Panc1 (cell line): ENCODE data around the gene MYL5. TPM values are rescaled to one million over a fixed set of nuclear protein-coding genes. Genes with fewer than 3 reads are reported as not detected.
A peak's percentile ranks its signal among the peaks of the same experiment; 100 is the strongest.

ENCODE experiments used
- ATAC-seq: fragments of 200-7000 bp; cut with Tn5 transposase; 2 replicates; pipeline ENCODE4 v1.9.1; 2020; ENCODE audit warnings: mild to moderate bottlenecking, moderate library complexity
- Bru-seq: library from RNA; stranded (reverse); fragments of 400-500 nt; gene quantifications from one replicate; lab custom pipeline; 2021; lab: Mats Ljungman, UMichigan
- BruChase-seq, 2 experiments: library from RNA; stranded (reverse); fragments of 400-500 nt; gene quantifications; one replicate each; lab custom pipeline; 2021; lab: Mats Ljungman, UMichigan
- BruUV-seq: library from RNA; stranded (reverse); fragments of 400-500 nt; replicated peaks from 2 replicates; lab custom pipeline; 2021; lab: Mats Ljungman, UMichigan
- CTCF ChIA-PET: fragments of 300-600 bp; sonication (Branson Sonifier 250); formaldehyde crosslinking; loops from one replicate; lab custom pipeline; 2022; ENCODE audit warnings: antibody characterized with exemption; lab: Charles Lee
- POLR2A ChIA-PET: fragments of 300-600 bp; sonication (Branson Sonifier 250); formaldehyde crosslinking; loops from one replicate; lab custom pipeline; 2022; ENCODE audit warnings: antibody characterized with exemption; lab: Charles Lee
- DNase-seq: peaks from one replicate; pipeline ENCODE4 v3.0.0-alpha.2; 2010; ENCODE audit warnings: low read depth, low spot score
- H3K27ac ChIP-seq: 2 replicates; pipeline ENCODE4 v1.5.1; 2011; ENCODE audit warnings: mild to moderate bottlenecking, low read length, inconsistent platforms
- H3K27me3 ChIP-seq: fragments of 200-500 bp; sonication (Bioruptor generic); 2 replicates; pipeline ENCODE4 v1.6.0; 2014; ENCODE audit warnings: low read length, inconsistent platforms; ENCODE audit not compliant: control insufficient read depth, insufficient read depth
- H3K36me3 ChIP-seq: fragments of 200-500 bp; sonication (Bioruptor generic); 2 replicates; pipeline ENCODE4 v1.5.1; 2014; ENCODE audit warnings: inconsistent platforms, mild to moderate bottlenecking, low read length, moderate library complexity; ENCODE audit not compliant: control insufficient read depth, insufficient read depth
- H3K4me1 ChIP-seq: 2 replicates; pipeline ENCODE4 v1.5.1; 2011; ENCODE audit warnings: inconsistent platforms, mild to moderate bottlenecking, low read length, moderate library complexity; ENCODE audit not compliant: control insufficient read depth, insufficient read depth
- H3K4me3 ChIP-seq, 2 experiments: 2 replicates each; pipeline ENCODE4 v1.5.1; 2011 to 2012; ENCODE audit warnings: low read depth in 2 of 2, low read length in 2 of 2, mild to moderate bottlenecking in 2 of 2, inconsistent platforms in 1 of 2, moderate library complexity in 1 of 2
- H3K9me3 ChIP-seq: fragments of 200-500 bp; sonication (Bioruptor generic); 2 replicates; pipeline ENCODE4 v1.5.1; 2014; ENCODE audit warnings: low read depth, mild to moderate bottlenecking, inconsistent platforms, low read length, moderate library complexity; ENCODE audit not compliant: control insufficient read depth, insufficient read depth
- POLR2AphosphoS5 ChIP-seq: IDR thresholded peaks from 2 replicates; pipeline ENCODE4 v1.6.1; 2012; ENCODE audit warnings: mild to moderate bottlenecking, low read depth, low read length, moderate library complexity
- REST ChIP-seq, 2 experiments: IDR thresholded peaks; 2 replicates each; pipeline ENCODE4 v1.6.1; 2011 to 2012; ENCODE audit warnings: low read depth in 2 of 2, control low read depth in 1 of 2, low read length in 1 of 2, mild to moderate bottlenecking in 1 of 2, moderate library complexity in 1 of 2; ENCODE audit not compliant: insufficient read depth in 1 of 2
- SIN3A ChIP-seq: IDR thresholded peaks from 2 replicates; pipeline ENCODE4 v1.6.1; 2012; ENCODE audit warnings: low read depth, mild to moderate bottlenecking, low read length, moderate library complexity, borderline replicate concordance; ENCODE audit not compliant: insufficient read depth
- TCF7L2 ChIP-seq: IDR thresholded peaks from 2 replicates; pipeline ENCODE4 v1.6.1; 2011; ENCODE audit warnings: mild to moderate bottlenecking, low read depth, low read length, inconsistent platforms
- in situ Hi-C: cut with HindIII; loops from 2 replicates; pipeline ENCODE4 v1.10.0; 2016; ENCODE audit warnings: low sequenced_read_pairs, low pct_unique_long_range_greater_than_20kb
- intact Hi-C: fragments of 100-400 bp; cut with micrococcal nuclease; formaldehyde crosslinking; loops from one replicate; pipeline ENCODE4 v1.10.0; 2022; ENCODE audit not compliant: unreplicated experiment
- long read RNA-seq: library from polyadenylated mRNA; unstranded; transcript quantifications from one replicate; pipeline ENCODE4 v2.0.0, GENCODE V29; 2021; ENCODE audit not compliant: unreplicated experiment
- polyA plus RNA-seq: library from polyadenylated mRNA; unstranded; fragments of >200 nt; gene quantifications from one replicate; pipeline ENCODE4 v1.2.1, GENCODE V29; 2012; ENCODE audit warnings: missing spikeins; ENCODE audit not compliant: insufficient read length
- total RNA-seq: library from RNA; stranded (reverse); gene quantifications from one replicate; pipeline ENCODE4 v1.2.1, GENCODE V29; 2021; ENCODE audit not compliant: unreplicated experiment
- TF ChIP-seq, protein P1 (sequence below): fragments of 450-650 bp; IDR thresholded peaks from 2 replicates; pipeline ENCODE4 v1.5.1; 2017; ENCODE audit warnings: mild to moderate bottlenecking

Gene MYL5
- total RNA-seq (12.0 TPM), Bru-seq, nascent RNA (percentile 39 among the genes with signal in this experiment), BruChase-seq, experiment 1, labeled RNA remaining after a 2-hour chase (percentile 45 among the genes with signal in this experiment), BruChase-seq, experiment 2, labeled RNA remaining after a 6-hour chase (percentile 42 among the genes with signal in this experiment)
- 14.5 TPM for polyA plus RNA-seq
- long read RNA-seq, partial matches to known transcripts: 5 of 10 reads
- long read RNA-seq, other reads (novel, unspliced or antisense): 5 of 10 reads

DNA sequence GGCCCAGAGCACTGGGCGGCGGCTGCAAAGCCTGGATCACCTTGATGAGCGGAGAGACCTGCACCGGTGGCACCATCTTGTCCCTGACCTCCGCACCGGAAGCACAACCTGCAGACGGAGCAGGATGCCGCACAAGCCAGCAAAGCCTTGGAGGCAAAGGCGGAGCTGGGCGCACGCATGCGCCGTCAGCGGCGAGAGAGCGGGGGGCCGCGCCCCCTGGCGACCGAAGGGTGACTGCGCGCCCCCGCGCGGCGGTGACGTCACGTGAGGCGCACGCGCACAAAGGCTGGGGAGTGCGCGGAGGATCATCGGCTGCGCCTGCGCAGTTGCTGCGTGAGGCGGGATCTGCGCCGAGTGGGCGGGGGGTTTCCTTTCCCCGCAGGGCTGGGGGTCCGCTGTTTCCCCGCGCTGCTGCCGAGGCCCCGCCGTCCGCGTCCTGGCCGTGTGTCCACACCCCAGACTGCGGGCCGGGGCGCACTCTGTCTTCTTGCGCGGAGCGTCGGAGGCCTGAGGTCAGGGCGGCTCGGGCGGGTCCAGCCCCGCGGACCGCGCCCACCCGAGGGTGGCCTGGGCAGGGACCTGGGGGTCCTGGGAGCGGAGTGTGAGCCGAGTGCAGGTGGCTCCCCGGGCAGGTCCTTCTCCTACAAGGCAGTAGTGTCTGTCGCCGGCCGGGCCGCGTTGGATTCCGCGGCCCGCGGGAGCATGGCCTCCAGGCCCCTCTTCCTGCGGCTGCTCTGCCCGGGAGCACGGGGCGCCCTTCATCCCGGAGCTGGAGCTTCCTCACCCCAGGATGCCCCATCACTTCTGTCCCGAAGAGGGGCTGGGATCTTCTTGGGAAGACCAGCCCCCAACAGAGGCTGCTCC lies at the start of gene MYL5, which contains the start of gene ATP5ME:
Gene MYL5 (plus strand): TSS at position 371 of the 864 bp plus-strand sequence. CDS start 3,485 bp downstream, outside the sequence.
Gene ATP5ME (minus strand): TSS at position 105 of the 864 bp plus-strand sequence. CDS start 29 bp downstream, at position 76.
- H3K4me1 ChIP-seq: peaks cover 8% of the 10 kb centered on the region
- intact Hi-C loops: no loop called here

More for the DNA sequence above, at the start of gene MYL5, which contains the start of gene ATP5ME:
- BruUV-seq: no TSS peak
- CTCF ChIA-PET: interaction anchor here (0.6 to 0.9 kb wide), 3 partner anchors 9 to 72 kb away, joined by 3 to 5 read pairs (median 3); no protein-coding TSS in a partner anchor
- POLR2A ChIA-PET: interaction anchor here (0.6 kb wide), 1 partner anchor 53 kb away, joined by 3 read pairs; no protein-coding TSS in a partner anchor
- peak within 1 kb of the TSS; percentile 80 to 84 for H3K4me3 ChIP-seq
- H3K9me3 ChIP-seq: no peaks in the 10 kb centered on the region
- peak within 1 kb of the TSS; percentile 87 for H3K27ac ChIP-seq
- in situ Hi-C loops: no loop called here
- peaks cover 10% of the 10 kb centered on the region for H3K36me3 ChIP-seq
- no peak for TF ChIP-seq TCF7L2
- peak in 1 of 2 experiments; percentile 64; a peak in 1 of 4 replicates for TF ChIP-seq REST (IDR thresholded peaks at IDR 0.05; ENCODE audit: insufficient read depth in 1 of 2, low read depth in 2 of 2, low read length in 1 of 2)
- TF ChIP-seq, protein P1, sequence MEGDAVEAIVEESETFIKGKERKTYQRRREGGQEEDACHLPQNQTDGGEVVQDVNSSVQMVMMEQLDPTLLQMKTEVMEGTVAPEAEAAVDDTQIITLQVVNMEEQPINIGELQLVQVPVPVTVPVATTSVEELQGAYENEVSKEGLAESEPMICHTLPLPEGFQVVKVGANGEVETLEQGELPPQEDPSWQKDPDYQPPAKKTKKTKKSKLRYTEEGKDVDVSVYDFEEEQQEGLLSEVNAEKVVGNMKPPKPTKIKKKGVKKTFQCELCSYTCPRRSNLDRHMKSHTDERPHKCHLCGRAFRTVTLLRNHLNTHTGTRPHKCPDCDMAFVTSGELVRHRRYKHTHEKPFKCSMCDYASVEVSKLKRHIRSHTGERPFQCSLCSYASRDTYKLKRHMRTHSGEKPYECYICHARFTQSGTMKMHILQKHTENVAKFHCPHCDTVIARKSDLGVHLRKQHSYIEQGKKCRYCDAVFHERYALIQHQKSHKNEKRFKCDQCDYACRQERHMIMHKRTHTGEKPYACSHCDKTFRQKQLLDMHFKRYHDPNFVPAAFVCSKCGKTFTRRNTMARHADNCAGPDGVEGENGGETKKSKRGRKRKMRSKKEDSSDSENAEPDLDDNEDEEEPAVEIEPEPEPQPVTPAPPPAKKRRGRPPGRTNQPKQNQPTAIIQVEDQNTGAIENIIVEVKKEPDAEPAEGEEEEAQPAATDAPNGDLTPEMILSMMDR: peak; percentile 92
- no peak; the same call in 1 of the 2 replicates for TF ChIP-seq SIN3A
- TF ChIP-seq POLR2AphosphoS5: peak; percentile 68
- DNase-seq: peak; percentile 83
- ATAC-seq: peak; percentile 92
- no peaks in the 10 kb centered on the region for H3K27me3 ChIP-seq
